HCT116 (cell line): Measurements from ENCODE around the gene TGM2. TPM values are rescaled to one million over a fixed set of nuclear protein-coding genes. Genes with fewer than 3 reads are reported as not detected.

ENCODE experiments used
- ATAC-seq: fragments of 200-7000 bp; cut with Tn5 transposase; 2 replicates; pipeline ENCODE4 v1.9.1; 2020; ENCODE audit warnings: mild to moderate bottlenecking, moderate library complexity
- BruUV-seq: library from RNA; stranded (reverse); fragments of 400-500 nt; replicated peaks from 2 replicates; lab custom pipeline; 2021; lab: Mats Ljungman, UMichigan
- CTCF ChIA-PET: fragments of 300-600 bp; sonication (Branson Sonifier 250); formaldehyde crosslinking; loops from one replicate; lab custom pipeline; 2021; ENCODE audit warnings: antibody characterized with exemption; lab: Charles Lee
- POLR2A ChIA-PET: fragments of 300-600, 350-600 bp; sonication (Branson Sonifier 250); formaldehyde crosslinking; loops from one replicate; lab custom pipeline; 2021; ENCODE audit warnings: antibody characterized with exemption; lab: Charles Lee
- RAD21 ChIA-PET, 2 experiments: fragments of 300-600 bp; sonication (Branson Sonifier 250); formaldehyde crosslinking; loops; one replicate each; lab custom pipeline; 2023; ENCODE audit warnings: low total read pairs in 2 of 2; ENCODE audit not compliant: uncharacterized antibody in 2 of 2, unreplicated experiment in 2 of 2, low non-redundant PET in 1 of 2; lab: Charles Lee
- DNase-seq: peaks from one replicate; pipeline ENCODE4 v3.0.0-alpha.2; 2010; ENCODE audit warnings: low read depth, low spot score
- H2AFZ ChIP-seq: fragments of 200-600 bp; shearing (Covaris generic), sonication (generic); 2 replicates; pipeline ENCODE4 v1.6.1; 2017; ENCODE audit warnings: low read depth, mixed run types, mixed read lengths, antibody characterized with exemption, low read length; ENCODE audit not compliant: poor library complexity, severe bottlenecking
- H3K27ac ChIP-seq: 2 replicates; pipeline ENCODE4 v1.5.1; 2012; ENCODE audit warnings: low read depth, low read length
- H3K27me3 ChIP-seq: fragments of 200-600 bp; sonication (generic); 2 replicates; pipeline ENCODE4 v1.6.1; 2016; ENCODE audit warnings: mixed run types, low read length, mixed read lengths; ENCODE audit not compliant: insufficient read depth
- H3K36me3 ChIP-seq, 2 experiments: fragments of 200-500 bp in 1 of 2; fragments of 200-600 bp in 1 of 2; sonication (Bioruptor generic) in 1 of 2; sonication (generic) in 1 of 2; 2 replicates each; pipeline versions ENCODE4 v1.5.1 to v1.6.1; 2014 to 2016; ENCODE audit warnings: low read length in 2 of 2, inconsistent platforms in 1 of 2, mixed read lengths in 1 of 2, mixed run types in 1 of 2; ENCODE audit not compliant: insufficient read depth in 2 of 2, control insufficient read depth in 1 of 2
- H3K4me1 ChIP-seq, 2 experiments: fragments of 200-600 bp in 1 of 2; sonication (generic) in 1 of 2; 2 replicates each; pipeline versions ENCODE4 v1.5.1 to v1.6.1; 2012 to 2017; ENCODE audit warnings: low read length in 2 of 2, inconsistent platforms in 1 of 2, mild to moderate bottlenecking in 1 of 2, mixed read lengths in 1 of 2, mixed run types in 1 of 2, moderate library complexity in 1 of 2; ENCODE audit not compliant: insufficient read depth in 2 of 2, control insufficient read depth in 1 of 2
- H3K4me2 ChIP-seq: fragments of 200-600 bp; sonication (generic); 2 replicates; pipeline ENCODE4 v1.6.1; 2017; ENCODE audit warnings: mixed run types, low read length, mixed read lengths
- H3K4me3 ChIP-seq, 2 experiments: fragments of 200-600 bp in 1 of 2; sonication (generic) in 1 of 2; replicated peaks in 1 of 2; 2 replicates each; pipeline ENCODE4 v1.5.1; 2011 to 2016; ENCODE audit warnings: low read length in 2 of 2, control low read depth in 1 of 2, low read depth in 1 of 2, mild to moderate bottlenecking in 1 of 2, mixed read lengths in 1 of 2, mixed run types in 1 of 2
- H3K79me2 ChIP-seq: fragments of 200-600 bp; sonication (generic); 2 replicates; pipeline ENCODE4 v1.6.1; 2017; ENCODE audit warnings: mild to moderate bottlenecking, mixed run types, low read length, moderate library complexity, mixed read lengths; ENCODE audit not compliant: insufficient read depth
- H3K9ac ChIP-seq: fragments of 200-600 bp; sonication (generic); 2 replicates; pipeline ENCODE4 v1.6.1; 2016; ENCODE audit warnings: low read length, mixed read lengths
- H3K9me2 ChIP-seq: fragments of 200-600 bp; sonication (generic), shearing (Covaris generic); 2 replicates; pipeline ENCODE4 v1.6.1; 2017; ENCODE audit warnings: mixed run types, mild to moderate bottlenecking, moderate library complexity; ENCODE audit not compliant: insufficient read depth
- H3K9me3 ChIP-seq, 2 experiments: fragments of 200-500 bp in 1 of 2; fragments of 200-600 bp in 1 of 2; sonication (Bioruptor generic) in 1 of 2; sonication (generic) in 1 of 2; 2 replicates each; pipeline ENCODE4 v1.6.1; 2014 to 2017; ENCODE audit warnings: low read length in 2 of 2, mixed read lengths in 2 of 2, inconsistent platforms in 1 of 2, low read depth in 1 of 2, mild to moderate bottlenecking in 1 of 2, mixed run types in 1 of 2, moderate library complexity in 1 of 2; ENCODE audit not compliant: control insufficient read depth in 1 of 2, insufficient read depth in 1 of 2
- H4K20me1 ChIP-seq: fragments of 200-600 bp; sonication (generic), shearing (Covaris generic); 2 replicates; pipeline ENCODE4 v1.6.1; 2017; ENCODE audit warnings: mixed run types, mild to moderate bottlenecking, moderate library complexity; ENCODE audit not compliant: insufficient read depth
- CBX3 ChIP-seq: IDR thresholded peaks from 2 replicates; pipeline ENCODE4 v1.6.1; 2012; ENCODE audit warnings: low read depth
- CEBPB ChIP-seq: IDR thresholded peaks from 2 replicates; pipeline ENCODE4 v1.6.1; 2012; ENCODE audit warnings: low read depth
- EGR1 ChIP-seq: IDR thresholded peaks from 2 replicates; pipeline ENCODE4 v1.6.1; 2012; ENCODE audit warnings: low read depth
- ELF1 ChIP-seq: IDR thresholded peaks from 2 replicates; pipeline ENCODE4 v1.6.1; 2012; ENCODE audit warnings: low read depth, borderline replicate concordance
- EZH2phosphoT487 ChIP-seq: fragments of 200-600 bp; IDR thresholded peaks from 2 replicates; pipeline ENCODE4 v1.6.1; 2018; ENCODE audit warnings: antibody characterized with exemption, borderline replicate concordance
- JUND ChIP-seq: IDR thresholded peaks from 2 replicates; pipeline ENCODE4 v1.6.1; 2012
- MAX ChIP-seq: IDR thresholded peaks from 2 replicates; pipeline ENCODE4 v1.6.1; 2012
- POLR2AphosphoS5 ChIP-seq: IDR thresholded peaks from 2 replicates; pipeline ENCODE4 v1.6.1; 2011; ENCODE audit warnings: mild to moderate bottlenecking, low read depth, low read length, moderate library complexity
- TCF7L2 ChIP-seq: IDR thresholded peaks from 2 replicates; pipeline ENCODE4 v1.7.0; 2011; ENCODE audit warnings: borderline replicate concordance, inconsistent platforms; ENCODE audit not compliant: insufficient read depth, insufficient read length; ENCODE audit errors: extremely low read depth
- YY1 ChIP-seq: IDR thresholded peaks from 2 replicates; pipeline ENCODE4 v1.6.1; 2011; ENCODE audit warnings: low read length, low read depth, moderate library complexity, mild to moderate bottlenecking; ENCODE audit not compliant: insufficient replicate concordance; ENCODE audit errors: extremely low read depth
- ZBTB33 ChIP-seq: IDR thresholded peaks from 2 replicates; pipeline ENCODE4 v1.6.1; 2011; ENCODE audit warnings: mild to moderate bottlenecking, low read length, moderate library complexity; ENCODE audit not compliant: insufficient replicate concordance; ENCODE audit errors: extremely low read depth
- ZNF274 ChIP-seq: fragments of 200-500 bp; sonication (Bioruptor generic); IDR thresholded peaks from 2 replicates; pipeline ENCODE4 v1.6.1; 2014; ENCODE audit warnings: mild to moderate bottlenecking, low read depth, low read length, inconsistent platforms
- intact Hi-C: fragments of 100-400 bp; cut with micrococcal nuclease; formaldehyde crosslinking; loops from 2 replicates; pipeline ENCODE4 v1.10.0; 2022
- total RNA-seq: library from RNA; stranded (reverse); gene quantifications from one replicate; pipeline ENCODE4 v1.2.1, GENCODE V29; 2021; ENCODE audit not compliant: unreplicated experiment

Gene TGM2
- total RNA-seq, 1 experiment from 2014 or later, result 6.1 TPM

GRCh38 chr20:38112261-38112929, 52.7 kb downstream of the TGM2 start:
- ChIA-PET POLR2A (no interaction called here), CTCF (interaction anchor here (0.8 to 4.4 kb wide), 4 partner anchors 13 to 917 kb away, joined by 3 to 27 read pairs (median 3); no protein-coding TSS in a partner anchor), RAD21 (interaction anchor here in 1 of 2 experiments (2.3 kb wide), 1 partner anchor 109 kb away, joined by 11 read pairs; no protein-coding TSS in a partner anchor)
- no peak overlapping the region for H3K9ac ChIP-seq
- no peaks in the 10 kb centered on the region for H3K79me2 ChIP-seq
- intact Hi-C loops, result no loop called here
- no peak overlapping the region for H3K27ac ChIP-seq
- TF ChIP-seq ZNF274, result no peak
- TF ChIP-seq ZBTB33, result no peak
- TF ChIP-seq YY1, result no peak
- no peak for TF ChIP-seq MAX
- no peak for TF ChIP-seq JUND
- TF ChIP-seq CEBPB, result no peak
- TF ChIP-seq EZH2phosphoT487, result no peak
- TF ChIP-seq CBX3, result no peak
- no peak for TF ChIP-seq TCF7L2
- TF ChIP-seq POLR2AphosphoS5, result no peak
- TF ChIP-seq ELF1, result no peak
- no peak for TF ChIP-seq EGR1
- no peak for ATAC-seq
- no peak overlapping the region for H2AFZ ChIP-seq
- H3K9me2 ChIP-seq, result no peaks in the 10 kb centered on the region
- no peaks in the 10 kb centered on the region for H3K27me3 ChIP-seq
- peaks cover 10 to 36% of the 10 kb centered on the region in 2 experiments for H3K4me1 ChIP-seq
- H3K36me3 ChIP-seq, result no peaks in the 10 kb centered on the region
- BruUV-seq, result no TSS peak
- H3K4me3 ChIP-seq, result no peak overlapping the region
- H3K4me2 ChIP-seq, result no peak overlapping the region
- no peak for DNase-seq
- H4K20me1 ChIP-seq, result no peaks in the 10 kb centered on the region
- no peaks in the 10 kb centered on the region for H3K9me3 ChIP-seq
